Mesendoderm (in vitro differentiated cells): Measurements from ENCODE around the gene PSMC5.
A peak's percentile ranks its signal among the peaks of the same experiment; 100 is the strongest.

ENCODE experiments used
- DNase-seq: peaks from one replicate; pipeline ENCODE4 v3.0.0; 2013
- H2AK5ac ChIP-seq: 2 replicates; pipeline ENCODE4 v1.6.1; 2013; ENCODE audit warnings: low read length, inconsistent platforms
- H2BK120ac ChIP-seq: 2 replicates; pipeline ENCODE4 v1.6.1; 2013; ENCODE audit warnings: low read depth, mild to moderate bottlenecking, low read length, moderate library complexity, mixed read lengths
- H2BK15ac ChIP-seq: replicated peaks from 2 replicates; pipeline ENCODE4 v1.6.1; 2013; ENCODE audit warnings: low read depth, mild to moderate bottlenecking, moderate library complexity
- H2BK5ac ChIP-seq: 2 replicates; pipeline ENCODE4 v1.6.1; 2013; ENCODE audit warnings: low read length, inconsistent platforms
- H3K18ac ChIP-seq: 2 replicates; pipeline ENCODE4 v1.6.1; 2013; ENCODE audit warnings: mild to moderate bottlenecking, low read length, mixed read lengths
- H3K23ac ChIP-seq: one replicate; pipeline ENCODE4 v1.6.1; 2013; ENCODE audit warnings: low read length
- H3K27ac ChIP-seq: 2 replicates; pipeline ENCODE4 v1.5.1; 2013; ENCODE audit warnings: low read depth, mild to moderate bottlenecking, inconsistent platforms, low read length, moderate library complexity
- H3K27me3 ChIP-seq: 2 replicates; pipeline ENCODE4 v1.6.1; 2013; ENCODE audit warnings: low read length, control low read depth, mild to moderate bottlenecking, inconsistent platforms; ENCODE audit not compliant: insufficient read depth, poor library complexity
- H3K36me3 ChIP-seq: 2 replicates; pipeline ENCODE4 v1.6.1; 2013; ENCODE audit warnings: low read length, inconsistent platforms; ENCODE audit not compliant: control insufficient read depth, insufficient read depth
- H3K4ac ChIP-seq: one replicate; pipeline ENCODE4 v1.6.1; 2013; ENCODE audit warnings: low read depth, mild to moderate bottlenecking, low read length, moderate library complexity
- H3K4me1 ChIP-seq: 2 replicates; pipeline ENCODE4 v1.6.1; 2013; ENCODE audit warnings: low read depth, low read length, inconsistent platforms; ENCODE audit not compliant: control insufficient read depth
- H3K4me2 ChIP-seq: 2 replicates; pipeline ENCODE4 v1.6.1; 2013; ENCODE audit warnings: low read length
- H3K4me3 ChIP-seq: 2 replicates; pipeline ENCODE4 v1.5.1; 2013; ENCODE audit warnings: mild to moderate bottlenecking, low read length
- H3K56ac ChIP-seq: one replicate; pipeline ENCODE4 v1.6.1; 2013; ENCODE audit warnings: low read length
- H3K79me1 ChIP-seq: 2 replicates; pipeline ENCODE4 v1.6.1; 2013; ENCODE audit warnings: low read length, inconsistent platforms
- H3K79me2 ChIP-seq: 2 replicates; pipeline ENCODE4 v1.6.1; 2013; ENCODE audit warnings: mild to moderate bottlenecking, low read length; ENCODE audit not compliant: control insufficient read depth, insufficient read depth
- H3K9ac ChIP-seq: 2 replicates; pipeline ENCODE4 v1.6.1; 2013; ENCODE audit warnings: low read length, inconsistent platforms
- H4K5ac ChIP-seq: one replicate; pipeline ENCODE4 v1.6.1; 2013; ENCODE audit warnings: low read length
- H4K8ac ChIP-seq: one replicate; pipeline ENCODE4 v1.6.1; 2013; ENCODE audit warnings: low read depth, mild to moderate bottlenecking, control low read depth, low read length, moderate library complexity
- WGBS: extraction: QIAGEN DNeasy Blood & Tissue Kit; methylation state at CpG from one replicate; pipeline ENCODE4 v1.1.7; 2013; ENCODE audit warnings: low lambda C conversion rate, missing lambda C conversion rate; ENCODE audit not compliant: insufficient coverage; ENCODE audit errors: extremely low coverage; 5-methylcytosine and 5-hydroxymethylcytosine counted together

The PSMC5 gene

DNA sequence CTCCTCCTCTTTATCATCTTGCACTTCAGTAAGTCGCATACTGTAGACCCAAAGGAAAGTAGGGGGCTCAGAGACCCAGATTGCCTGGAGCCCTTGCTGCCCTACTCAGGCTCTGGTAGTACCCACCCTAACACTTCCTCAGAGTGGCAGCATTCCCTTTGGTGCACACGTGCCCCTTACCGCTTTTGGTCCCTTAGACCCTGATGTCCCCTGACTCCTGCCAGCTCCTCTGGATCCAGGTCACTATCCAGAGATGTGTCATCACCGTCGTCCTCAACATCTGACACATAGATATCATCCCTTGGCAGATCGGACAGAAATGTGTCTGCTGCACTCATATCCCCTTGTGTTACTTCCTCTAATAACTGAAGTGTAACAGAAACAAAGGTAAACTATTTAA lies 5.4 kb upstream of the PSMC5 start:
- no peak overlapping the region for H3K18ac ChIP-seq
- peaks cover 12% of the 10 kb centered on the region for H3K79me1 ChIP-seq

DNA sequence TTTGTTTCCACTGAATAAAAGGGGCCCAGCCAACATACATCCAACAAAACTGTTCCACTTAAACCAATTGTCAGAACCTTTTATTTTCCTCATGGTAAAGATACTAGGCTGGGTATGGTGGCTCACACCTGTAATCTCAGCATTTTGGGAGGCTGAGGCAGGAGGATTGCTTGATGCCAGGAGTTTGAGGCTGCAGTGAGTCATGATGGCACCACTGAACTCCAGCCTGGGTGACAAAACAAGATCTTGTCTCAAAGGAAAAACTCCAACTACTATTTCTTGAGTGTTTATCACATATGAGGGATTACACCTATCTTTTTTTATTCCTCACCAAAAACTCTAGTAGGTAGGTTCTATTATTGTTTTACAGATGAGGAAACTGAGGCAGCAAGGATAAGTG lies 4.7 kb upstream of the PSMC5 start:
- no peaks in the 10 kb centered on the region for H3K27me3 ChIP-seq
- peaks cover 16% of the 10 kb centered on the region for H3K79me2 ChIP-seq
- no peak overlapping the region for H3K23ac ChIP-seq
- H3K36me3 ChIP-seq, result peaks cover 36% of the 10 kb centered on the region
- H2BK15ac ChIP-seq, result no peak overlapping the region
- H3K56ac ChIP-seq, result no peak overlapping the region
- no peak overlapping the region for H3K4me3 ChIP-seq
- peaks cover 11% of the 10 kb centered on the region for H3K79me1 ChIP-seq
- H3K4me1 ChIP-seq, result no peaks in the 10 kb centered on the region
- H4K5ac ChIP-seq, result no peak overlapping the region
- H3K4me2 ChIP-seq, result no peak overlapping the region
- H3K27ac ChIP-seq, result no peak overlapping the region
- no peak overlapping the region for H2BK120ac ChIP-seq
- H3K9ac ChIP-seq, result no peak overlapping the region
- H3K4ac ChIP-seq, result no peak overlapping the region
- H2AK5ac ChIP-seq, result no peak overlapping the region
- DNase-seq, result no peak
- no peak overlapping the region for H3K18ac ChIP-seq
- no peak overlapping the region for H4K8ac ChIP-seq
- H2BK5ac ChIP-seq, result no peak overlapping the region

More for the DNA sequence above, 5.4 kb upstream of the PSMC5 start:
- no peak overlapping the region for H3K23ac ChIP-seq
- H3K9ac ChIP-seq, result no peak overlapping the region
- H3K4ac ChIP-seq, result no peak overlapping the region
- no peak overlapping the region for H3K27ac ChIP-seq
- H3K79me2 ChIP-seq, result peaks cover 15% of the 10 kb centered on the region
- no peak overlapping the region for H3K4me2 ChIP-seq
- no peak for DNase-seq
- no peak overlapping the region for H2AK5ac ChIP-seq
- no peak overlapping the region for H3K56ac ChIP-seq
- H3K36me3 ChIP-seq, result peaks cover 42% of the 10 kb centered on the region
- no peak overlapping the region for H4K5ac ChIP-seq
- no peak overlapping the region for H3K4me3 ChIP-seq
- no peak overlapping the region for H2BK5ac ChIP-seq
- H2BK15ac ChIP-seq, result no peak overlapping the region
- H2BK120ac ChIP-seq, result no peak overlapping the region
- no CpG with 5 or more reads among the region's 6 CpGs for WGBS
- H3K27me3 ChIP-seq, result no peaks in the 10 kb centered on the region
- no peak overlapping the region for H4K8ac ChIP-seq
- no peaks in the 10 kb centered on the region for H3K4me1 ChIP-seq

DNA sequence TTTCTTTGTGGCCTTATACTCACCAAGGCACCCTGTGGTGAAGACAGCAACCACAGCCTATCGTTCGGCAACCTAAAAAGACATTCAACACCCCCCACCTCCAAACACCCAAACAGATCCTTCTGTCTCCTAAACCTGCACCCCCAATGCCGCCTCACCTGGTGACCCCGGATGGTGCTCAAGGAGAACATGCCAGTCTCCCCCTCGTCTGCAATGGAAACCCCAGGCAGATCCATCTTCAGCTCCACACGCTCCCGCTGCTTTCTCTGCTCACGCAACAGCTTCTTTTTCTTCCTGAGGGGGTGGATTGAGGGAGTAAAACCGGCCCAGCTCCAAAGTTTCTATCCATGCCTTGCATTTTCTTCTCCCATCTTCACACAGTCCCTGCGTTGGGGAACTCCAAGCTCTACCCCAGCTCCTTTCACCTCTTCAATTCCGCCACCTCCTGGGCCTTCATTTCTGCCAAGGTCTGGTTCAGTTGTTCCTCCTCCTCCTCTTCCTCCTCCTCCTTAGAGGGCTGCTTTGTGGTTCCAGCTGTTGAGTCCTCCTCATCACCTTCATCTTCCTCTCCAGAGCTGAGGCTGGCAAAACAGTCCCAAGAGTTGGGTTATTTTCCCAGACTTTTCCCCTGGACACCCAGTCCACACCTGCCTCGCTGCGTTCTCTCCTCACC lies 3.4 kb upstream of the PSMC5 start:
- Histone ChIP-seq H2AK5ac (no peak overlapping the region), H3K9ac (no peak overlapping the region), H3K4me2 (no peak overlapping the region), H2BK120ac (no peak overlapping the region), H3K79me2 (peaks cover 29% of the 10 kb centered on the region), H3K27me3 (no peaks in the 10 kb centered on the region), H3K4me3 (no peak overlapping the region), H3K18ac (no peak overlapping the region), H3K36me3 (peaks cover 28% of the 10 kb centered on the region), H3K4me1 (no peaks in the 10 kb centered on the region), H4K8ac (no peak overlapping the region), H4K5ac (no peak overlapping the region), H2BK5ac (no peak overlapping the region), H3K79me1 (peaks cover 17% of the 10 kb centered on the region), H3K27ac (no peak overlapping the region), H3K4ac (no peak overlapping the region), H3K56ac (no peak overlapping the region), H3K23ac (no peak overlapping the region), H2BK15ac (no peak overlapping the region)
- WGBS, result no CpG with 5 or more reads among the region's 13 CpGs
- DNase-seq, result no peak

DNA sequence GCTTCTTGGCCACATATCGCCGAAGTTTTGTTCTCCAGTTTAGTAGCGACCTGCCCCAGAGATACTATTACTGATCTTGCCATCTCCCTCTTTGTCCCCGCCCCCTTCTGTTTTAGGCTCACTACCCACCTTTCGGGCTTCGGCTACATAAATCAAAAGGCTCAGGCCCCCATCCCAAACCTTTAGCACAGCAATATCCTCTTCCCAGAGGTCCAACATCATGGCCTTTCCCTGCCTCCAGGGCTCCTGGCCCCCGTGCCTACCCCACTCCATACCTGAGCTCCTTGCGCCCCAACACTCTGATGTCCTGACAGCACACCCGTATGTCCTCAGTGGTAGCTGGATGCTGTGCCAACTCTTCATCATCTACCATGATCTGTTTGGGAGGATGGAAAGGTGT lies 2.9 kb upstream of the PSMC5 start:
- Histone ChIP-seq H3K36me3 (peaks cover 26% of the 10 kb centered on the region), H4K5ac (no peak overlapping the region), H3K56ac (no peak overlapping the region), H2AK5ac (no peak overlapping the region), H3K4me3 (no peak overlapping the region), H3K23ac (no peak overlapping the region), H3K18ac (no peak overlapping the region), H3K4ac (no peak overlapping the region), H3K4me2 (no peak overlapping the region), H3K4me1 (no peaks in the 10 kb centered on the region), H3K79me1 (peaks cover 19% of the 10 kb centered on the region), H2BK120ac (no peak overlapping the region), H2BK15ac (no peak overlapping the region), H4K8ac (no peak overlapping the region), H3K79me2 (peaks cover 33% of the 10 kb centered on the region), H2BK5ac (no peak overlapping the region), H3K27ac (no peak overlapping the region), H3K9ac (no peak overlapping the region), H3K27me3 (no peaks in the 10 kb centered on the region)
- DNase-seq, result no peak
- WGBS, result no CpG with 5 or more reads among the region's 9 CpGs

DNA sequence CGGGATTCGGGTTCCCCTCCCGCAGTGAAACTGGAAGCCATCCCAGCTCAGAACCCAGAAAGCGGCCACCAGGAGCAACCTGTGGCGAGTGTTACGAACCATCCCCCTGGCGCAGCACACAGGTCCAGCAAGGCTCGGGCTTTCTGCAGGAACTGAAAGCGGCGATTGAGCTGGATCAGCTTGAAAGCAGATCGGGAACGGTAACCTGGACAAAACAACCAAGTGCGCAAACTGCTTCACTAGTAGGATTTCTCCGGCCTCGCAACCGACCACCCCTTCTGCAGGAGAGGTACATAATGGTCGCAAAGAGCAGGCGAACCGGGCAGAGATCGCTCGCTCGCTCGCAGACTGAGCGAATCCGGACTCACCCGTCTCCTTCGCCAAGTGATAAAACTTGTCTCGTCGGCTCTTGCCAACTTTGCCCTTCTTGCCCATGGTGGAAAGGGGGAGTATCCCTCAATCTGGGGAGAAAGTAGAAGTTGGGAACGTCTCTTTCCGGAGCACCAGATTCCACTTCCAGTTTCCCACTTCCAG lies 696 bp upstream of the PSMC5 start:
- H3K4ac ChIP-seq, result no peak overlapping the region
- H2BK120ac ChIP-seq, result no peak overlapping the region
- no peak overlapping the region for H3K18ac ChIP-seq
- peaks cover 24% of the 10 kb centered on the region for H3K79me1 ChIP-seq
- no peak overlapping the region for H4K5ac ChIP-seq
- no peaks in the 10 kb centered on the region for H3K27me3 ChIP-seq
- H3K56ac ChIP-seq, result peak overlapping the region; percentile 96
- peaks cover 34% of the 10 kb centered on the region for H3K79me2 ChIP-seq
- peak overlapping the region; percentile 92 for H3K4me3 ChIP-seq
- peaks cover 28% of the 10 kb centered on the region for H3K36me3 ChIP-seq
- H2BK5ac ChIP-seq, result no peak overlapping the region
- H2AK5ac ChIP-seq, result no peak overlapping the region
- no peaks in the 10 kb centered on the region for H3K4me1 ChIP-seq
- H3K4me2 ChIP-seq, result peak overlapping the region; percentile 54
- H3K23ac ChIP-seq, result peak overlapping the region; percentile 20
- WGBS, result no CpG with 5 or more reads among the region's 31 CpGs
- H2BK15ac ChIP-seq, result no peak overlapping the region
- DNase-seq, result peak; percentile 67
- H3K9ac ChIP-seq, result peak overlapping the region; percentile 95
- no peak overlapping the region for H4K8ac ChIP-seq
- peak overlapping the region; percentile 10 for H3K27ac ChIP-seq

DNA sequence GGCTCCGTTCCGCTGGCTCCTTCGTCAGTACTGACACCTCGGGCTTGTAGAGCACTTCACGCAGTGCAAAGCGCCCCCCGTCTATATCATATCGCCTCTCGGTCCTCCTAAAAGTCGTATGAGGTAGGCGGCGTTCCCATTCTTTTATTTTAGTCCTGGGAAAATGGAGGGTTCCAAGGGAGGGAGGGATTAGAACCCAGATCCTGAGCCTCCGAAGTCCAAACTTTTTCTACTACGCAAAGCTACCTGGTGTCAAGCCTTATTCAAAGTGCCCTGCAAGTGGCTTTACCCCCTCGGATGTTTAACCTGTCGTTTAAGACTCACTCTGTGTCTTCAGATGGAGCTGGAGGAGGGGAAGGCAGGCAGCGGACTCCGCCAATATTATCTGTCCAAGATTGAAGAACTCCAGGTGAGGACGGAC lies 580 bp downstream of the PSMC5 start:
- no peak overlapping the region for H4K8ac ChIP-seq

More for the DNA sequence above, 580 bp downstream of the PSMC5 start:
- peak overlapping the region; percentile 11 for H3K18ac ChIP-seq
- peak overlapping the region; percentile 98 for H3K56ac ChIP-seq
- peaks cover 23% of the 10 kb centered on the region for H3K36me3 ChIP-seq
- H3K4me2 ChIP-seq, result peak overlapping the region; percentile 65
- peak overlapping the region; percentile 83 for H3K23ac ChIP-seq
- DNase-seq, result no peak
- no CpG with 5 or more reads among the region's 19 CpGs for WGBS
- H3K4me1 ChIP-seq, result no peaks in the 10 kb centered on the region
- H3K27ac ChIP-seq, result peak overlapping the region; percentile 4
- H3K79me1 ChIP-seq, result peaks cover 24% of the 10 kb centered on the region
- no peak overlapping the region for H4K5ac ChIP-seq
- H3K9ac ChIP-seq, result peak overlapping the region; percentile 95
- peak overlapping the region; percentile 94 for H3K4me3 ChIP-seq
- no peak overlapping the region for H2BK15ac ChIP-seq
- peak overlapping the region; percentile 73 for H3K4ac ChIP-seq
- H2BK5ac ChIP-seq, result peak overlapping the region; percentile 57
- H2BK120ac ChIP-seq, result no peak overlapping the region
- H2AK5ac ChIP-seq, result no peak overlapping the region
- peaks cover 34% of the 10 kb centered on the region for H3K79me2 ChIP-seq
- H3K27me3 ChIP-seq, result no peaks in the 10 kb centered on the region
